Measurements from ENCODE around the gene STXBP4. TPM values are rescaled to one million over a fixed set of nuclear protein-coding genes. Genes with fewer than 3 reads are reported as not detected.

STXBP4 gene
- total RNA-seq, 1 donor from 2014 or later: 4.7 TPM

- no peak for DNase-seq
- no peaks in the 10 kb centered on the region for H3K4me1 ChIP-seq
- no peak overlapping the region for H3K27ac ChIP-seq (replicated peaks)
- intact Hi-C loops (cut with micrococcal nuclease): no loop called here
- H3K9me3 ChIP-seq (replicated peaks): no peaks in the 10 kb centered on the region
- H3K27me3 ChIP-seq (ENCODE audit: low read depth): no peaks in the 10 kb centered on the region
- no peak for TF ChIP-seq CTCF (IDR thresholded peaks at IDR 0.05; ENCODE audit: borderline replicate concordance)
- no peak overlapping the region for H3K4me3 ChIP-seq
- no peaks in the 10 kb centered on the region for H3K36me3 ChIP-seq
Measured at GRCh38 chr17:55040611-55041010, 72.0 kb downstream of the STXBP4 start.

GRCh38 chr17:55053855-55054254, 85.3 kb downstream of the STXBP4 start:
- no peaks in the 10 kb centered on the region for H3K4me1 ChIP-seq
- peaks cover 8% of the 10 kb centered on the region for H3K9me3 ChIP-seq (replicated peaks)
- H3K27ac ChIP-seq (replicated peaks): no peak overlapping the region
- intact Hi-C loops (cut with micrococcal nuclease): no loop called here
- peaks cover 5% of the 10 kb centered on the region for H3K36me3 ChIP-seq
- H3K27me3 ChIP-seq (ENCODE audit: low read depth): no peaks in the 10 kb centered on the region
- peak; percentile 42 for TF ChIP-seq CTCF (IDR thresholded peaks at IDR 0.05; ENCODE audit: borderline replicate concordance)
- H3K4me3 ChIP-seq: no peak overlapping the region
- DNase-seq: no peak

GRCh38 chr17:55054429-55054828, 85.9 kb downstream of the STXBP4 start:
- intact Hi-C loops (cut with micrococcal nuclease): no loop called here
- Histone ChIP-seq H3K36me3 (peaks cover 5% of the 10 kb centered on the region), H3K4me1 (no peaks in the 10 kb centered on the region), H3K27ac (replicated peaks) (no peak overlapping the region), H3K9me3 (replicated peaks) (peaks cover 4% of the 10 kb centered on the region), H3K4me3 (no peak overlapping the region), H3K27me3 (ENCODE audit: low read depth) (no peaks in the 10 kb centered on the region)
- no peak for DNase-seq
- no peak for TF ChIP-seq CTCF (IDR thresholded peaks at IDR 0.05; ENCODE audit: borderline replicate concordance)

GRCh38 chr17:55056526-55056925, 88.0 kb downstream of the STXBP4 start:
- intact Hi-C loops (cut with micrococcal nuclease): no loop called here
- H3K4me3 ChIP-seq: no peak overlapping the region
- H3K27me3 ChIP-seq (ENCODE audit: low read depth): no peaks in the 10 kb centered on the region
- H3K27ac ChIP-seq (replicated peaks): no peak overlapping the region
- no peaks in the 10 kb centered on the region for H3K4me1 ChIP-seq
- no peak for TF ChIP-seq CTCF (IDR thresholded peaks at IDR 0.05; ENCODE audit: borderline replicate concordance)
- no peak for DNase-seq
- H3K9me3 ChIP-seq (replicated peaks): no peaks in the 10 kb centered on the region
- H3K36me3 ChIP-seq: no peaks in the 10 kb centered on the region

- no peaks in the 10 kb centered on the region for H3K4me1 ChIP-seq
- intact Hi-C loops (cut with micrococcal nuclease): no loop called here
- no peak overlapping the region for H3K27ac ChIP-seq (replicated peaks)
- H3K4me3 ChIP-seq: no peak overlapping the region
- no peaks in the 10 kb centered on the region for H3K36me3 ChIP-seq
- H3K9me3 ChIP-seq (replicated peaks): no peaks in the 10 kb centered on the region
- DNase-seq: no peak
- H3K27me3 ChIP-seq (ENCODE audit: low read depth): no peaks in the 10 kb centered on the region
- no peak for TF ChIP-seq CTCF (IDR thresholded peaks at IDR 0.05; ENCODE audit: borderline replicate concordance)
Measured at GRCh38 chr17:55057184-55057583, 88.6 kb downstream of the STXBP4 start.

GRCh38 chr17:55059724-55060123, 91.2 kb downstream of the STXBP4 start:
- Histone ChIP-seq H3K4me1 (no peaks in the 10 kb centered on the region), H3K36me3 (no peaks in the 10 kb centered on the region), H3K9me3 (replicated peaks) (no peaks in the 10 kb centered on the region), H3K27ac (replicated peaks) (no peak overlapping the region), H3K4me3 (no peak overlapping the region), H3K27me3 (ENCODE audit: low read depth) (no peaks in the 10 kb centered on the region)
- TF ChIP-seq CTCF (IDR thresholded peaks at IDR 0.05; ENCODE audit: borderline replicate concordance): no peak
- DNase-seq: no peak
- intact Hi-C loops (cut with micrococcal nuclease): no loop called here

All from left ventricle myocardium inferior (tissue), 1 donor.